ENCODE data around the gene SLC25A11.

SLC25A11 gene

DNA sequence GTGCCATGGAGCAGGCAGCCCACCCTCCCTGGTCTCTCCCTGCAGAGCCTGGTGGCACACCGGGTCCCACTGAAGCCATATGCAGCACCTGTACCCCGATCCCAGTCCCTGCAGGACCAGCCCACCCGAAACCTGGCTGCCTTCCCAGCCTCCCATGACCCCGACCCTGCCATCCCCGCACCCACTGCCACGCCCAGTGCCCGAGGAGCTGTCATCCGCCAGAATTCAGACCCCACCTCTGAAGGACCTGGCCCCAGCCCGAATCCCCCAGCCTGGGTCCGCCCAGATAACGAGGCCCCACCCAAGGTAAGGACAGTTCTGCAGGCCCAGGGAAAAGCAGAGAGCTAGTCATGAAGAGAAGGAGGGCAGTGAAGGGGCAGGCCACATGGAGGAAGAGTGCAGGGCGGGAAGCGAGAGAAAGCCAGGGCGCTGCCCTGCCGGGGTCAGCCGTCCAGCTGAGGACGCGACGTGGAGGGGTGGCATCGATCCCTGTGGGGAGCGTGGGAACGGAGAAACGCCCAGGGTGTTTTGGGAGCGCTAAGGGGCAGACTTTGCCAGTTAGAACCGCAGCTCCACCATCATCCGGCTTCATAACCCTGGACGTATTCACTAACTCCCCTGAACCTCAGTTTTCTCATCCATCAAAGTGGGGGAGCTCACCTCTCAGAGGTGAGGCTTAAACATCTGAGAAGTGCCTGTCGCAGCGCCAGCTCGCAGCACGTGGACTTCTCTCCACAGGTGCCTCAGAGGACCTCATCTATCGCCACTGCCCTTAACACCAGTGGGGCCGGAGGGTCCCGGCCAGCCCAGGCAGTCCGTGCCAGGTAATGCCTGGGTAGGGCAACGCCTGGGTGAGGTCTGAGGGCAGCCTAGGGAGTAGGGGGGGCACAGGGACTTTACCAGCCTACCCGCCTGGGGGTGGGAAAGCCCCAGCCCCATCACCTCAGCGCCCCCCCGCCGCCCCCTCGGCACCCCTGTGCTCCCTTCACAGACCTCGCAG lies 48.1 kb downstream of the SLC25A11 start:
- Histone ChIP-seq H3K27ac (ENCODE audit: low read depth, low read length) (no peak overlapping the region), H3K4me3 (ENCODE audit: low read depth, low read length) (no peak overlapping the region), H3K4me1 (ENCODE audit: control insufficient read depth, insufficient read depth, low read length) (no peaks in the 10 kb centered on the region), H3K27me3 (ENCODE audit: control insufficient read depth, insufficient read depth, low read length) (no peaks in the 10 kb centered on the region), H3K9me3 (ENCODE audit: control insufficient read depth, insufficient read depth, low read length) (no peaks in the 10 kb centered on the region), H3K36me3 (ENCODE audit: control insufficient read depth, insufficient read depth, low read length) (peaks cover 77% of the 10 kb centered on the region), H3K9ac (ENCODE audit: low read depth, low read length) (no peak overlapping the region)

DNA sequence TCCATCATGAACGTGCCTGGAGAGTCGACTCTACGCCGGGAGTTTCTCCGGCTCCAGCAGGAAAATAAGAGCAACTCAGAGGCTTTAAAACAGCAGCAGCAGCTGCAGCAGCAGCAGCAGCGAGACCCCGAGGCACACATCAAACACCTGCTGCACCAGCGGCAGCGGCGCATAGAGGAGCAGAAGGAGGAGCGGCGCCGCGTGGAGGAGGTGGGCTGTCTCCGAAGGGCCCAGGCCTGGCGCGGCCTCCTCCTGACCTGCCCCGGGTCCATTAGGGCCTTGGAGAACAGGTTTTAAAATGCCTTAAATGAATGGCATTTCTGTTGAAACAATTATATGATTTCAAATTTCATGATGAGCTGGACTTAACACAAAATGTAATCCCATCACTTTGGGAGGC lies 52.3 kb downstream of the SLC25A11 start:
- Histone ChIP-seq H3K27me3 (ENCODE audit: control insufficient read depth, insufficient read depth, low read length) (no peaks in the 10 kb centered on the region), H3K27ac (ENCODE audit: low read depth, low read length) (no peak overlapping the region), H3K9me3 (ENCODE audit: control insufficient read depth, insufficient read depth, low read length) (no peaks in the 10 kb centered on the region), H3K4me3 (ENCODE audit: low read depth, low read length) (no peak overlapping the region), H3K36me3 (ENCODE audit: control insufficient read depth, insufficient read depth, low read length) (peaks cover 65% of the 10 kb centered on the region), H3K4me1 (ENCODE audit: control insufficient read depth, insufficient read depth, low read length) (no peaks in the 10 kb centered on the region), H3K9ac (ENCODE audit: low read depth, low read length) (no peak overlapping the region)

All from HUES48 (cell line).